GM10847 (cell line): Measurements from ENCODE around the gene UGT3A1.

Source experiments
- POLR2A ChIP-seq: IDR thresholded peaks from 2 replicates; pipeline ENCODE4 v1.6.1; 2011; ENCODE audit not compliant: insufficient read length; ENCODE audit errors: extremely low read depth

The UGT3A1 gene

GRCh38 chr5:36001032-36001431, 9.8 kb upstream of the UGT3A1 start:
- no peak for TF ChIP-seq POLR2A

- TF ChIP-seq POLR2A = no peak
These were observed 8.4 kb upstream of the UGT3A1 start for GRCh38 chr5:35999547-35999946.

- TF ChIP-seq POLR2A = no peak
These were observed 4.9 kb upstream of the UGT3A1 start for GRCh38 chr5:35996076-35996475.

GRCh38 chr5:35990520-35990919, 670 bp downstream of the UGT3A1 start:
- no peak for TF ChIP-seq POLR2A

- no peak for TF ChIP-seq POLR2A
These were observed 2.7 kb downstream of the UGT3A1 start for GRCh38 chr5:35988529-35988928.

GRCh38 chr5:35987776-35988175, 3.4 kb downstream of the UGT3A1 start:
- TF ChIP-seq POLR2A = no peak

GRCh38 chr5:35979715-35980114, 11.5 kb downstream of the UGT3A1 start:
- no peak for TF ChIP-seq POLR2A

- TF ChIP-seq POLR2A = no peak
These were observed 16.6 kb downstream of the UGT3A1 start for GRCh38 chr5:35974570-35974969.

- TF ChIP-seq POLR2A = no peak
These were observed 19.3 kb downstream of the UGT3A1 start for GRCh38 chr5:35971878-35972210.

- TF ChIP-seq POLR2A = no peak
These were observed 19.9 kb downstream of the UGT3A1 start for GRCh38 chr5:35971186-35971877.

- no peak for TF ChIP-seq POLR2A
These were observed 27.8 kb downstream of the UGT3A1 start for GRCh38 chr5:35963381-35963843.

- no peak for TF ChIP-seq POLR2A
These were observed 30.9 kb downstream of the UGT3A1 start for GRCh38 chr5:35960328-35960727.

GRCh38 chr5:35956429-35956828, 34.8 kb downstream of the UGT3A1 start:
- TF ChIP-seq POLR2A = no peak

- no peak for TF ChIP-seq POLR2A
These were observed 37.0 kb downstream of the UGT3A1 start for GRCh38 chr5:35954175-35954574.

GRCh38 chr5:35947085-35947484, 44.1 kb downstream of the UGT3A1 start:
- no peak for TF ChIP-seq POLR2A

- TF ChIP-seq POLR2A = no peak
These were observed 51.6 kb downstream of the UGT3A1 start for GRCh38 chr5:35939639-35940038.

- no peak for TF ChIP-seq POLR2A
These were observed 52.5 kb downstream of the UGT3A1 start, which contains the start of gene CAPSL for GRCh38 chr5:35938568-35939227. CAPSL (minus strand) TSS chr5:35938622; CDS start chr5:35921120, 17,502 bp downstream.
